SK-N-SH treated with all-trans-retinoic acid at 6 μM for 48 hours (cell line): ENCODE data around the gene CLECL1.

Source experiments
- CREB5 ChIP-seq: fragments of 250-450 bp; sonication (Bioruptor Pico); IDR thresholded peaks from 2 replicates; pipeline ENCODE4 v1.5.1; 2020; ENCODE audit warnings: low read depth, mild to moderate bottlenecking, moderate library complexity
- ZC3H10 ChIP-seq: fragments of 250-450 bp; sonication (Bioruptor Pico); IDR thresholded peaks from 2 replicates; pipeline ENCODE4 v1.5.1; 2021; ENCODE audit warnings: mild to moderate bottlenecking, moderate library complexity
- ZFP30 ChIP-seq: fragments of 450-650 bp; formaldehyde crosslinking; IDR thresholded peaks from 2 replicates; pipeline ENCODE4 v1.5.0; 2022; ENCODE audit warnings: mild to moderate bottlenecking, moderate library complexity
- ZNF565 ChIP-seq: fragments of 450-650 bp; formaldehyde crosslinking; conservative IDR thresholded peaks from 2 replicates; pipeline ENCODE4 v1.5.0; 2020; ENCODE audit warnings: low read depth, mild to moderate bottlenecking, moderate library complexity
- TF ChIP-seq, protein P1 (sequence below): fragments of 250-450 bp; sonication (Bioruptor Pico); IDR thresholded peaks from 2 replicates; pipeline ENCODE4 v1.5.1; 2021; ENCODE audit warnings: mild to moderate bottlenecking, moderate library complexity
- TF ChIP-seq, protein P2 (sequence below): fragments of 250-450 bp; sonication (Bioruptor Pico); IDR thresholded peaks from 2 replicates; pipeline ENCODE4 v1.8.0; 2020; ENCODE audit warnings: mild to moderate bottlenecking, moderate library complexity, borderline replicate concordance

DNA sequence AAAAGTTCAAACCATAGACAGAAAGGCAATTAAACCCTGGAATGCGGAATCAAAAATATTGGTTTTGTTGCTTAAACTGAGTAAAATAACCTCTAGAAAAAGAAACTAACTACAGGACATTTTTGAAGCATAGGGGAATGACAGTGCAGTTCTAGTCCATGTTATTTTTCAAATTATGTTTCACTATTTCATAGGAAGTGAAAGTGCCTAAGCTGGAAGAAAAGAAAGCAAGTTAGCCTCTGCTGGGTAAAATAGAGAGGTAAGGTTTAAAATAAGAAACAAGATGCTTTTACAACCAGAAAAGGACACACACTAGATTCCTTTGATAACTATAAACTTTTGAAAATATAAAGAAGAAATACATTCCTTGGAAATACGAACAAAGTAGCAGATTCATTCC is 1.1 kb downstream of the CLECL1 start:
- no peak for TF ChIP-seq ZFP30 (CRISPR knock-in tag)
- TF ChIP-seq CREB5 (CRISPR knock-in tag), result no peak
- TF ChIP-seq, protein P1, sequence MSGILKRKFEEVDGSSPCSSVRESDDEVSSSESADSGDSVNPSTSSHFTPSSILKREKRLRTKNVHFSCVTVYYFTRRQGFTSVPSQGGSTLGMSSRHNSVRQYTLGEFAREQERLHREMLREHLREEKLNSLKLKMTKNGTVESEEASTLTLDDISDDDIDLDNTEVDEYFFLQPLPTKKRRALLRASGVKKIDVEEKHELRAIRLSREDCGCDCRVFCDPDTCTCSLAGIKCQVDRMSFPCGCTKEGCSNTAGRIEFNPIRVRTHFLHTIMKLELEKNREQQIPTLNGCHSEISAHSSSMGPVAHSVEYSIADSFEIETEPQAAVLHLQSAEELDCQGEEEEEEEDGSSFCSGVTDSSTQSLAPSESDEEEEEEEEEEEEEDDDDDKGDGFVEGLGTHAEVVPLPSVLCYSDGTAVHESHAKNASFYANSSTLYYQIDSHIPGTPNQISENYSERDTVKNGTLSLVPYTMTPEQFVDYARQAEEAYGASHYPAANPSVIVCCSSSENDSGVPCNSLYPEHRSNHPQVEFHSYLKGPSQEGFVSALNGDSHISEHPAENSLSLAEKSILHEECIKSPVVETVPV (CRISPR knock-in tag), result no peak
- no peak for TF ChIP-seq ZNF565 (CRISPR knock-in tag)
- TF ChIP-seq, protein P2, sequence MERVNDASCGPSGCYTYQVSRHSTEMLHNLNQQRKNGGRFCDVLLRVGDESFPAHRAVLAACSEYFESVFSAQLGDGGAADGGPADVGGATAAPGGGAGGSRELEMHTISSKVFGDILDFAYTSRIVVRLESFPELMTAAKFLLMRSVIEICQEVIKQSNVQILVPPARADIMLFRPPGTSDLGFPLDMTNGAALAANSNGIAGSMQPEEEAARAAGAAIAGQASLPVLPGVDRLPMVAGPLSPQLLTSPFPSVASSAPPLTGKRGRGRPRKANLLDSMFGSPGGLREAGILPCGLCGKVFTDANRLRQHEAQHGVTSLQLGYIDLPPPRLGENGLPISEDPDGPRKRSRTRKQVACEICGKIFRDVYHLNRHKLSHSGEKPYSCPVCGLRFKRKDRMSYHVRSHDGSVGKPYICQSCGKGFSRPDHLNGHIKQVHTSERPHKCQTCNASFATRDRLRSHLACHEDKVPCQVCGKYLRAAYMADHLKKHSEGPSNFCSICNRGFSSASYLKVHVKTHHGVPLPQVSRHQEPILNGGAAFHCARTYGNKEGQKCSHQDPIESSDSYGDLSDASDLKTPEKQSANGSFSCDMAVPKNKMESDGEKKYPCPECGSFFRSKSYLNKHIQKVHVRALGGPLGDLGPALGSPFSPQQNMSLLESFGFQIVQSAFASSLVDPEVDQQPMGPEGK, result no peak
- TF ChIP-seq ZC3H10 (CRISPR knock-in tag), result no peak
